ENCODE results near the gene EPAS1. TPM values are rescaled to one million over a fixed set of nuclear protein-coding genes. Genes with fewer than 3 reads are reported as not detected.
A peak's percentile ranks its signal among the peaks of the same experiment; 100 is the strongest.

EPAS1 gene
- total and polyA plus RNA-seq, 12 donors, result 112 to 415 (median 201) TPM

GRCh38 chr2:46381871-46382270, 84.7 kb downstream of the EPAS1 start:
- Histone ChIP-seq H3K27me3 (no peaks in the 10 kb centered on the region), H3K9me3 (no peaks in the 10 kb centered on the region), H3K36me3 (peaks cover 5 to 100% (median 79%) of the 10 kb centered on the region in 9 donors), H3K4me1 (peaks cover 0 to 57% (median 23%) of the 10 kb centered on the region in 9 donors), H3K27ac (peak overlapping the region in 2 of 10 donors; percentile 32 to 48), H3K4me3 (no peak overlapping the region)
- TF ChIP-seq, protein P1, sequence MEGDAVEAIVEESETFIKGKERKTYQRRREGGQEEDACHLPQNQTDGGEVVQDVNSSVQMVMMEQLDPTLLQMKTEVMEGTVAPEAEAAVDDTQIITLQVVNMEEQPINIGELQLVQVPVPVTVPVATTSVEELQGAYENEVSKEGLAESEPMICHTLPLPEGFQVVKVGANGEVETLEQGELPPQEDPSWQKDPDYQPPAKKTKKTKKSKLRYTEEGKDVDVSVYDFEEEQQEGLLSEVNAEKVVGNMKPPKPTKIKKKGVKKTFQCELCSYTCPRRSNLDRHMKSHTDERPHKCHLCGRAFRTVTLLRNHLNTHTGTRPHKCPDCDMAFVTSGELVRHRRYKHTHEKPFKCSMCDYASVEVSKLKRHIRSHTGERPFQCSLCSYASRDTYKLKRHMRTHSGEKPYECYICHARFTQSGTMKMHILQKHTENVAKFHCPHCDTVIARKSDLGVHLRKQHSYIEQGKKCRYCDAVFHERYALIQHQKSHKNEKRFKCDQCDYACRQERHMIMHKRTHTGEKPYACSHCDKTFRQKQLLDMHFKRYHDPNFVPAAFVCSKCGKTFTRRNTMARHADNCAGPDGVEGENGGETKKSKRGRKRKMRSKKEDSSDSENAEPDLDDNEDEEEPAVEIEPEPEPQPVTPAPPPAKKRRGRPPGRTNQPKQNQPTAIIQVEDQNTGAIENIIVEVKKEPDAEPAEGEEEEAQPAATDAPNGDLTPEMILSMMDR (IDR thresholded peaks at IDR 0.05), result no peak
- intact Hi-C loops (cut with DNase I), result loop anchor here in 5 of 10 donors (10.0 kb wide), 2 partner anchors 73 to 513 kb away; no protein-coding TSS in a partner anchor
- ATAC-seq (no peak), DNase-seq (no peak)
- WGBS, 2 donors, result 94 to 96% methylated on average over 8 of the region's 8 CpGs

DNA sequence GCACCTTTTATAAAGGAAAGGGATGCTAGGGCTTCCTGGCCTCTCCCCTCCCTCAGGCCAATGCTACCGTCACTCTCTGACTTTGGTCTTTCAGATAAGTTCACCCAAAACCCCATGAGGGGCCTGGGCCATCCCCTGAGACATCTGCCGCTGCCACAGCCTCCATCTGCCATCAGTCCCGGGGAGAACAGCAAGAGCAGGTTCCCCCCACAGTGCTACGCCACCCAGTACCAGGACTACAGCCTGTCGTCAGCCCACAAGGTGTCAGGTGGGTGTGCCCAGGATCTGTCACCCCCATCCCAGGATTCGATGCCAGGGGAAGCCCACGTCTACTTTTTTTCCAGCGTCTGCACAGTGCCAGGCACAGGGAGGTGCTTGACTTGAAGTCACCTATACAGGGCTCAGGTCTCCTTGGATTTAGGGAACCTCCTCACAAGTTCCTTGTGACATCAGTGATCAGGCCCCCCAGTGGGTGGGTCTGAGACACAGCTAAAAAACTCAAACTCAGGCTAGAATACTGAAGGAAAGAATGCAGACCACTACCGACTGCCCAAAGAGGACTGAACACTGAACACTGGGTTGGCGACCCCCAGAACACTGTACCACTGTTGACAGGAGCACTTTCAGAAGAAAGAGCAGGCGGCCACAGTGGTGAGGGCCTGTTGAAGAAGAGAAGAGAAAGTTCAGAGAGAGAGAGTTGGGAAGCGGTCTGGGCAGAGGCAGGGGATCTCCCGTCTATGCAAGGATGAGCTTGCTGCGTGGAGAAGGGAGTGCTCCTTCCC, 85.3 kb downstream of the EPAS1 start:
- Histone ChIP-seq H3K4me1 (peaks cover 0 to 54% (median 29%) of the 10 kb centered on the region in 9 donors), H3K27me3 (no peaks in the 10 kb centered on the region), H3K4me3 (no peak overlapping the region), H3K36me3 (peaks cover 5 to 100% (median 74%) of the 10 kb centered on the region in 9 donors), H3K27ac (peak overlapping the region in 1 of 10 donors; percentile 4), H3K9me3 (no peaks in the 10 kb centered on the region)
- intact Hi-C loops (cut with DNase I), result loop anchor here in 5 of 10 donors (10.0 kb wide), 2 partner anchors 72 to 512 kb away; no protein-coding TSS in a partner anchor
- 87 to 89% methylated on average over 13 to 14 of the region's 14 CpGs for WGBS, 2 donors
- no peak for DNase-seq
- TF ChIP-seq, protein P1 (IDR thresholded peaks at IDR 0.05), result no peak
- no peak for ATAC-seq

- peaks cover 0 to 50% (median 24%) of the 10 kb centered on the region in 9 donors for H3K4me1 ChIP-seq
- TF ChIP-seq, protein P1 (IDR thresholded peaks at IDR 0.05), result no peak
- H3K4me3 ChIP-seq, result no peak overlapping the region
- DNase-seq (no peak), ATAC-seq (no peak)
- no peaks in the 10 kb centered on the region for H3K27me3 ChIP-seq
- intact Hi-C loops (cut with DNase I), result loop anchor here in 5 of 10 donors (10.0 kb wide), 2 partner anchors 72 to 512 kb away; no protein-coding TSS in a partner anchor
- WGBS, 2 donors, result 88 to 94% methylated on average over 1 of the region's 1 CpG
- H3K27ac ChIP-seq, result peak overlapping the region in 1 of 10 donors; percentile 4
- no peaks in the 10 kb centered on the region for H3K9me3 ChIP-seq
- H3K36me3 ChIP-seq, result peaks cover 5 to 100% (median 68%) of the 10 kb centered on the region in 9 donors
Measured at GRCh38 chr2:46383113-46383395, 85.8 kb downstream of the EPAS1 start.

- no peaks in the 10 kb centered on the region for H3K27me3 ChIP-seq
- DNase-seq (no peak), ATAC-seq (no peak)
- WGBS, 2 donors, result 86 to 88% methylated on average over 9 of the region's 9 CpGs
- intact Hi-C loops (cut with DNase I), result loop anchor here in 5 of 10 donors (10.0 kb wide), 2 partner anchors 71 to 511 kb away; no protein-coding TSS in a partner anchor
- H3K9me3 ChIP-seq, result no peaks in the 10 kb centered on the region
- TF ChIP-seq, protein P1 (IDR thresholded peaks at IDR 0.05), result no peak
- no peak overlapping the region for H3K4me3 ChIP-seq
- no peak overlapping the region for H3K27ac ChIP-seq
- H3K4me1 ChIP-seq, result peaks cover 0 to 49% (median 21%) of the 10 kb centered on the region in 9 donors
- H3K36me3 ChIP-seq, result peaks cover under 1 to 99% (median 60%) of the 10 kb centered on the region in 9 donors
Measured at GRCh38 chr2:46383784-46384456, 86.7 kb downstream of the EPAS1 start.

All from heart right ventricle (tissue), 16 donors.